A549 (cell line): Measurements from ENCODE around the gene ZDHHC24.

Source experiments
- POLR2A ChIP-seq: IDR thresholded peaks from 2 replicates; pipeline ENCODE4 v1.6.1; 2012; ENCODE audit warnings: mild to moderate bottlenecking, low read length
- TF ChIP-seq, protein P1 (sequence below): fragments of >200 bp; sonication (Bioruptor Twin); formaldehyde crosslinking; IDR thresholded peaks from 3 replicates; pipeline ENCODE4 v1.5.1; 2016

DNA sequence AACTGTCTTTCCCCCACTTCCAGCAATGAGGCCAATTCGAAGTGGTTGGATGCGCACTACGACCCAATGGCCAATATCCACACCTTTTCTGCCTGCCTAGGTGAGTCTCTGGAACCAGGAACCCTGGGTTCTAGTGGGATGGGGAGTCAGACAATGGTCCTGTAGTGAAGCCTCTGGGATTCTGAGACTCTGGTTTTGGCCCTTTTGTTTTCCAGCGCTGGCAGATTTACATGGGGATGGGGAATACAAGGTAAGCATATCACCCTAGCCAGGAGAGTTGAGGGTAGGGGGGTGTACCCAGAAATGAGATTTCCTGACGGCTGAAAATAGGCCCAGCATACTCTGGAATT lies 34.9 kb downstream of the ZDHHC24 start:
- TF ChIP-seq POLR2A = no peak
- TF ChIP-seq, protein P1, sequence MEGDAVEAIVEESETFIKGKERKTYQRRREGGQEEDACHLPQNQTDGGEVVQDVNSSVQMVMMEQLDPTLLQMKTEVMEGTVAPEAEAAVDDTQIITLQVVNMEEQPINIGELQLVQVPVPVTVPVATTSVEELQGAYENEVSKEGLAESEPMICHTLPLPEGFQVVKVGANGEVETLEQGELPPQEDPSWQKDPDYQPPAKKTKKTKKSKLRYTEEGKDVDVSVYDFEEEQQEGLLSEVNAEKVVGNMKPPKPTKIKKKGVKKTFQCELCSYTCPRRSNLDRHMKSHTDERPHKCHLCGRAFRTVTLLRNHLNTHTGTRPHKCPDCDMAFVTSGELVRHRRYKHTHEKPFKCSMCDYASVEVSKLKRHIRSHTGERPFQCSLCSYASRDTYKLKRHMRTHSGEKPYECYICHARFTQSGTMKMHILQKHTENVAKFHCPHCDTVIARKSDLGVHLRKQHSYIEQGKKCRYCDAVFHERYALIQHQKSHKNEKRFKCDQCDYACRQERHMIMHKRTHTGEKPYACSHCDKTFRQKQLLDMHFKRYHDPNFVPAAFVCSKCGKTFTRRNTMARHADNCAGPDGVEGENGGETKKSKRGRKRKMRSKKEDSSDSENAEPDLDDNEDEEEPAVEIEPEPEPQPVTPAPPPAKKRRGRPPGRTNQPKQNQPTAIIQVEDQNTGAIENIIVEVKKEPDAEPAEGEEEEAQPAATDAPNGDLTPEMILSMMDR = no peak
